Activated T-cell treated with anti-CD3 and anti-CD28 coated beads for 48 hours (primary cell): Measurements from ENCODE around the gene ABCA7.

Experiments
- DNase-seq: peaks from one replicate; pipeline ENCODE4 v3.0.0-alpha.2; 2020; ENCODE audit warnings: low read depth

The ABCA7 gene

GRCh38 chr19:1057176-1057855 is 17.4 kb downstream of the ABCA7 start:
- no peak for DNase-seq

GRCh38 chr19:1058112-1058511 is 18.2 kb downstream of the ABCA7 start:
- no peak for DNase-seq

- no peak for DNase-seq
Observed at GRCh38 chr19:1060689-1061088, 20.8 kb downstream of the ABCA7 start.

GRCh38 chr19:1061987-1062386 is 22.1 kb downstream of the ABCA7 start:
- no peak for DNase-seq

GRCh38 chr19:1062387-1063029 is 22.6 kb downstream of the ABCA7 start:
- no peak for DNase-seq

- DNase-seq: peak; percentile 68
Observed at GRCh38 chr19:1063030-1063908, 23.4 kb downstream of the ABCA7 start.

- no peak for DNase-seq
Observed at GRCh38 chr19:1063909-1064660, 24.2 kb downstream of the ABCA7 start.

GRCh38 chr19:1064661-1065605 is 25.0 kb downstream of the ABCA7 start:
- peak; percentile 77 for DNase-seq

GRCh38 chr19:1065606-1066109 is 25.8 kb downstream of the ABCA7 start:
- no peak for DNase-seq

GRCh38 chr19:1066251-1066747 is 26.4 kb downstream of the ABCA7 start:
- DNase-seq: no peak

- peak; percentile 85 for DNase-seq
Observed at GRCh38 chr19:1066748-1067340, 26.9 kb downstream of the ABCA7 start, which contains the start of gene ARHGAP45. Gene ARHGAP45, plus strand, starts transcription at chr19:1067167. Its CDS starts 239 bp downstream, at chr19:1067406.

- no peak for DNase-seq
Observed at GRCh38 chr19:1067341-1067957, 27.5 kb downstream of the ABCA7 start.

GRCh38 chr19:1068009-1069001 is 28.4 kb downstream of the ABCA7 start:
- DNase-seq: no peak

- no peak for DNase-seq
Observed at GRCh38 chr19:1069009-1069779, 29.3 kb downstream of the ABCA7 start.

- DNase-seq: no peak
Observed at GRCh38 chr19:1070576-1070930, 30.6 kb downstream of the ABCA7 start.

- DNase-seq: no peak
Observed at GRCh38 chr19:1070931-1071791, 31.3 kb downstream of the ABCA7 start.
